CD4-positive, CD25-positive, alpha-beta regulatory T cell (primary cell): Measurements from ENCODE around the gene CYP11A1. TPM values are rescaled to one million over a fixed set of nuclear protein-coding genes. Genes with fewer than 3 reads are reported as not detected.
A peak's percentile ranks its signal among the peaks of the same experiment; 100 is the strongest.

Source experiments
- ATAC-seq, 2 donors: fragments of 150-1000 bp; cut with Tn5 transposase; one replicate each; pipeline ENCODE4 v1.10.0; 2021; ENCODE audit warnings: low read depth in 2 of 2, moderate number of reproducible peaks in 2 of 2, moderate library complexity in 1 of 2
- DNase-seq, 3 donors: peaks; one replicate each; pipeline versions ENCODE4 v3.0.0 to v3.0.0-alpha.2; 2012 to 2022; ENCODE audit warnings: mixed read lengths in 1 of 3
- H3K27ac ChIP-seq: one replicate; pipeline ENCODE4 v1.7.0; 2013; ENCODE audit warnings: mild to moderate bottlenecking, low read length; ENCODE audit not compliant: insufficient read depth, poor library complexity, severe bottlenecking
- H3K27me3 ChIP-seq: one replicate; pipeline ENCODE4 v1.7.0; 2013; ENCODE audit warnings: low read length; ENCODE audit not compliant: control insufficient read depth, insufficient read depth
- H3K36me3 ChIP-seq: one replicate; pipeline ENCODE4 v1.7.0; 2013; ENCODE audit warnings: mild to moderate bottlenecking, low read length, moderate library complexity; ENCODE audit not compliant: control insufficient read depth, insufficient read depth
- H3K4me1 ChIP-seq: 2 replicates; pipeline ENCODE4 v1.7.0; 2013; ENCODE audit warnings: mild to moderate bottlenecking, low read length; ENCODE audit not compliant: insufficient read depth, control insufficient read depth, poor library complexity, severe bottlenecking
- H3K4me3 ChIP-seq: one replicate; pipeline ENCODE4 v1.7.0; 2013; ENCODE audit warnings: low read depth, mild to moderate bottlenecking, low read length, moderate library complexity
- H3K9me3 ChIP-seq, 2 experiments: 1 replicate in 1 of 2; 2 replicates in 1 of 2; pipeline ENCODE4 v1.7.0; 2013; ENCODE audit warnings: low read length in 2 of 2, mild to moderate bottlenecking in 1 of 2, moderate library complexity in 1 of 2; ENCODE audit not compliant: control insufficient read depth in 2 of 2
- H3K27ac Mint-ChIP-seq, 3 donors: one replicate each; pipeline ENCODE4 v1.8.0; 2020 to 2022; ENCODE audit warnings: mild to moderate bottlenecking in 3 of 3, mixed read lengths in 3 of 3, moderate library complexity in 2 of 3
- H3K27me3 Mint-ChIP-seq: one replicate; pipeline ENCODE4 v1.8.0; 2022; ENCODE audit warnings: mild to moderate bottlenecking, mixed read lengths
- H3K36me3 Mint-ChIP-seq: one replicate; pipeline ENCODE4 v1.8.0; 2020; ENCODE audit warnings: mixed read lengths
- H3K4me1 Mint-ChIP-seq, 4 donors: one replicate each; pipeline ENCODE4 v1.8.0; 2020 to 2022; ENCODE audit warnings: mixed read lengths in 4 of 4, mild to moderate bottlenecking in 1 of 4
- H3K4me3 Mint-ChIP-seq, 4 donors: one replicate each; pipeline ENCODE4 v1.8.0; 2020 to 2022; ENCODE audit warnings: mild to moderate bottlenecking in 4 of 4, mixed read lengths in 4 of 4, moderate library complexity in 3 of 4
- H3K9me3 Mint-ChIP-seq, 7 donors: one replicate each; pipeline ENCODE4 v1.8.0; 2020 to 2022; ENCODE audit warnings: mixed read lengths in 7 of 7, mild to moderate bottlenecking in 3 of 7, moderate library complexity in 2 of 7
- polyA plus RNA-seq, 4 donors: library from polyadenylated mRNA; unstranded; fragments of 300-500 nt; fragmentation: Illumina TruSeq; gene quantifications; one replicate each; pipeline ENCODE4 v1.2.3, GENCODE V29; 2021
- total RNA-seq: library from RNA; stranded (reverse); gene quantifications from one replicate; pipeline ENCODE4 v1.2.3, GENCODE V29; 2022

Gene CYP11A1
- total and polyA plus RNA-seq, 5 donors from 2014 or later = not detected

- H3K27ac Mint-ChIP-seq = peak overlapping the region; percentile 71 to 93 (median 88)
- no peak for DNase-seq
- H3K27me3 Mint-ChIP-seq = no peaks in the 10 kb centered on the region
- Histone ChIP-seq H3K36me3 (no peaks in the 10 kb centered on the region), H3K4me3 (no peak overlapping the region), H3K27ac (peak overlapping the region; percentile 68), H3K9me3 (no peaks in the 10 kb centered on the region), H3K4me1 (peaks cover 37% of the 10 kb centered on the region), H3K27me3 (no peaks in the 10 kb centered on the region)
- peak overlapping the region in 1 of 4 donors; percentile 67 for H3K4me3 Mint-ChIP-seq
- no peaks in the 10 kb centered on the region for H3K9me3 Mint-ChIP-seq
- H3K4me1 Mint-ChIP-seq = peaks cover 5 to 35% (median 17%) of the 10 kb centered on the region in 4 donors
- H3K36me3 Mint-ChIP-seq = no peaks in the 10 kb centered on the region
- no peak for ATAC-seq
Measured at GRCh38 chr15:74384566-74384880, 17.1 kb upstream of the CYP11A1 start.

GRCh38 chr15:74383695-74384565 lies 16.5 kb upstream of the CYP11A1 start:
- peak in 2 of 3 donors; percentile 19 to 75 for DNase-seq
- Mint-ChIP-seq H3K36me3 (no peaks in the 10 kb centered on the region), H3K27ac (peak overlapping the region; percentile 1 to 93 (median 88)), H3K4me1 (peaks cover 5 to 39% (median 17%) of the 10 kb centered on the region in 4 donors), H3K9me3 (no peaks in the 10 kb centered on the region), H3K27me3 (no peaks in the 10 kb centered on the region), H3K4me3 (peak overlapping the region in 3 of 4 donors; percentile 10 to 66 (median 39))
- Histone ChIP-seq H3K27me3 (no peaks in the 10 kb centered on the region), H3K4me3 (peak overlapping the region; percentile 40), H3K36me3 (no peaks in the 10 kb centered on the region), H3K4me1 (peaks cover 40% of the 10 kb centered on the region), H3K27ac (peak overlapping the region; percentile 68), H3K9me3 (no peaks in the 10 kb centered on the region)
- ATAC-seq = peak; percentile 55 to 60

- no peaks in the 10 kb centered on the region for H3K27me3 Mint-ChIP-seq
- no peak for DNase-seq
- H3K9me3 Mint-ChIP-seq = no peaks in the 10 kb centered on the region
- no peaks in the 10 kb centered on the region for H3K36me3 ChIP-seq
- no peaks in the 10 kb centered on the region for H3K27me3 ChIP-seq
- ATAC-seq = no peak
- H3K4me3 Mint-ChIP-seq = peak overlapping the region in 1 of 4 donors; percentile 4
- H3K4me1 Mint-ChIP-seq = peaks cover 5 to 43% (median 17%) of the 10 kb centered on the region in 4 donors
- H3K27ac ChIP-seq = peak overlapping the region; percentile 68
- H3K27ac Mint-ChIP-seq = peak overlapping the region; percentile 33 to 93 (median 88)
- H3K4me3 ChIP-seq = no peak overlapping the region
- H3K9me3 ChIP-seq = no peaks in the 10 kb centered on the region
- H3K36me3 Mint-ChIP-seq = no peaks in the 10 kb centered on the region
- H3K4me1 ChIP-seq = peaks cover 43% of the 10 kb centered on the region
Measured at GRCh38 chr15:74383286-74383685, 15.8 kb upstream of the CYP11A1 start.

GRCh38 chr15:74382004-74382816 lies 14.8 kb upstream of the CYP11A1 start:
- peaks cover 43% of the 10 kb centered on the region for H3K4me1 ChIP-seq
- Mint-ChIP-seq H3K27ac (no peak overlapping the region), H3K4me3 (peak overlapping the region in 1 of 4 donors; percentile 4), H3K4me1 (peaks cover 5 to 43% (median 17%) of the 10 kb centered on the region in 4 donors), H3K27me3 (no peaks in the 10 kb centered on the region), H3K9me3 (no peaks in the 10 kb centered on the region), H3K36me3 (no peaks in the 10 kb centered on the region)
- ATAC-seq (peak; percentile 49 to 60), DNase-seq (peak; percentile 64 to 73 (median 64))
- no peaks in the 10 kb centered on the region for H3K9me3 ChIP-seq
- no peak overlapping the region for H3K27ac ChIP-seq
- no peaks in the 10 kb centered on the region for H3K27me3 ChIP-seq
- H3K4me3 ChIP-seq = no peak overlapping the region
- no peaks in the 10 kb centered on the region for H3K36me3 ChIP-seq

- Histone ChIP-seq H3K4me3 (no peak overlapping the region), H3K36me3 (no peaks in the 10 kb centered on the region), H3K27ac (no peak overlapping the region), H3K9me3 (no peaks in the 10 kb centered on the region), H3K27me3 (no peaks in the 10 kb centered on the region), H3K4me1 (peaks cover 43% of the 10 kb centered on the region)
- H3K4me1 Mint-ChIP-seq = peaks cover 5 to 43% (median 17%) of the 10 kb centered on the region in 4 donors
- H3K9me3 Mint-ChIP-seq = no peaks in the 10 kb centered on the region
- H3K27me3 Mint-ChIP-seq = no peaks in the 10 kb centered on the region
- no peak for DNase-seq
- peak overlapping the region in 1 of 3 donors; percentile 26 for H3K27ac Mint-ChIP-seq
- ATAC-seq = no peak
- H3K4me3 Mint-ChIP-seq = peak overlapping the region in 1 of 4 donors; percentile 13
- H3K36me3 Mint-ChIP-seq = no peaks in the 10 kb centered on the region
Measured at GRCh38 chr15:74381481-74381880, 14.0 kb upstream of the CYP11A1 start.

- ATAC-seq (no peak), DNase-seq (no peak)
- H3K4me3 ChIP-seq = no peak overlapping the region
- Mint-ChIP-seq H3K27me3 (no peaks in the 10 kb centered on the region), H3K4me3 (peak overlapping the region in 1 of 4 donors; percentile 13), H3K9me3 (no peaks in the 10 kb centered on the region), H3K27ac (peak overlapping the region in 1 of 3 donors; percentile 25), H3K36me3 (no peaks in the 10 kb centered on the region), H3K4me1 (peaks cover 5 to 43% (median 17%) of the 10 kb centered on the region in 4 donors)
- H3K4me1 ChIP-seq = peaks cover 43% of the 10 kb centered on the region
- no peaks in the 10 kb centered on the region for H3K36me3 ChIP-seq
- H3K27me3 ChIP-seq = no peaks in the 10 kb centered on the region
- no peaks in the 10 kb centered on the region for H3K9me3 ChIP-seq
- no peak overlapping the region for H3K27ac ChIP-seq
Measured at GRCh38 chr15:74381190-74381453, 13.7 kb upstream of the CYP11A1 start.

GRCh38 chr15:74380361-74381189 lies 13.1 kb upstream of the CYP11A1 start:
- no peak for ATAC-seq

More at GRCh38 chr15:74380361-74381189, 13.1 kb upstream of the CYP11A1 start:
- peaks cover 5 to 41% (median 17%) of the 10 kb centered on the region in 4 donors for H3K4me1 Mint-ChIP-seq
- Histone ChIP-seq H3K9me3 (no peaks in the 10 kb centered on the region), H3K4me1 (peaks cover 40% of the 10 kb centered on the region), H3K36me3 (no peaks in the 10 kb centered on the region), H3K27me3 (no peaks in the 10 kb centered on the region), H3K4me3 (no peak overlapping the region), H3K27ac (no peak overlapping the region)
- no peak for DNase-seq
- H3K36me3 Mint-ChIP-seq = no peaks in the 10 kb centered on the region
- no peak overlapping the region for H3K4me3 Mint-ChIP-seq
- no peaks in the 10 kb centered on the region for H3K9me3 Mint-ChIP-seq
- H3K27ac Mint-ChIP-seq = peak overlapping the region in 1 of 3 donors; percentile 25
- no peaks in the 10 kb centered on the region for H3K27me3 Mint-ChIP-seq
